ENCODE measurements around the gene DAB2IP.

Gene DAB2IP

GRCh38 chr9:121627427-121627826 lies 24.0 kb upstream of the DAB2IP start:
- TF ChIP-seq CTCF (IDR thresholded peaks at IDR 0.05; ENCODE audit: control insufficient read depth, extremely low read depth, insufficient read depth): no peak
- no peak for DNase-seq (ENCODE audit: low read depth)
- H3K4me3 ChIP-seq (ENCODE audit: low read depth, low read length): no peak overlapping the region

- no peak for TF ChIP-seq CTCF (IDR thresholded peaks at IDR 0.05; ENCODE audit: control insufficient read depth, extremely low read depth, insufficient read depth)
Measured at GRCh38 chr9:121628401-121628800, 23.0 kb upstream of the DAB2IP start.

GRCh38 chr9:121631115-121631514 lies 20.3 kb upstream of the DAB2IP start:
- no peak overlapping the region for H3K4me3 ChIP-seq (ENCODE audit: low read depth, low read length)
- no peak for TF ChIP-seq CTCF (IDR thresholded peaks at IDR 0.05; ENCODE audit: control insufficient read depth, extremely low read depth, insufficient read depth)
- DNase-seq (ENCODE audit: low read depth): no peak

More at GRCh38 chr9:121628401-121628800, 23.0 kb upstream of the DAB2IP start:
- no peak for DNase-seq (ENCODE audit: low read depth)
- no peak overlapping the region for H3K4me3 ChIP-seq (ENCODE audit: low read depth, low read length)

GRCh38 chr9:121631978-121632418 lies 19.4 kb upstream of the DAB2IP start:
- TF ChIP-seq CTCF (IDR thresholded peaks at IDR 0.05; ENCODE audit: control insufficient read depth, extremely low read depth, insufficient read depth): no peak
- H3K4me3 ChIP-seq (ENCODE audit: low read depth, low read length): no peak overlapping the region
- no peak for DNase-seq (ENCODE audit: low read depth)

- TF ChIP-seq CTCF (IDR thresholded peaks at IDR 0.05; ENCODE audit: control insufficient read depth, extremely low read depth, insufficient read depth): no peak
- DNase-seq (ENCODE audit: low read depth): no peak
- H3K4me3 ChIP-seq (ENCODE audit: low read depth, low read length): no peak overlapping the region
Measured at GRCh38 chr9:121633119-121633714, 18.2 kb upstream of the DAB2IP start.

GRCh38 chr9:121633736-121634135 lies 17.7 kb upstream of the DAB2IP start:
- DNase-seq (ENCODE audit: low read depth): no peak
- TF ChIP-seq CTCF (IDR thresholded peaks at IDR 0.05; ENCODE audit: control insufficient read depth, extremely low read depth, insufficient read depth): no peak
- H3K4me3 ChIP-seq (ENCODE audit: low read depth, low read length): no peak overlapping the region
